ENCODE data around the gene POPDC2. TPM values are rescaled to one million over a fixed set of nuclear protein-coding genes. Genes with fewer than 3 reads are reported as not detected.

POPDC2 gene
- total and polyA plus RNA-seq, 10 of the 15 experiments (the other 5 are each of a cell fraction or from before 2014, with no cell fraction given) = 1.8 to 12.7 (median 3.5) TPM

DNA sequence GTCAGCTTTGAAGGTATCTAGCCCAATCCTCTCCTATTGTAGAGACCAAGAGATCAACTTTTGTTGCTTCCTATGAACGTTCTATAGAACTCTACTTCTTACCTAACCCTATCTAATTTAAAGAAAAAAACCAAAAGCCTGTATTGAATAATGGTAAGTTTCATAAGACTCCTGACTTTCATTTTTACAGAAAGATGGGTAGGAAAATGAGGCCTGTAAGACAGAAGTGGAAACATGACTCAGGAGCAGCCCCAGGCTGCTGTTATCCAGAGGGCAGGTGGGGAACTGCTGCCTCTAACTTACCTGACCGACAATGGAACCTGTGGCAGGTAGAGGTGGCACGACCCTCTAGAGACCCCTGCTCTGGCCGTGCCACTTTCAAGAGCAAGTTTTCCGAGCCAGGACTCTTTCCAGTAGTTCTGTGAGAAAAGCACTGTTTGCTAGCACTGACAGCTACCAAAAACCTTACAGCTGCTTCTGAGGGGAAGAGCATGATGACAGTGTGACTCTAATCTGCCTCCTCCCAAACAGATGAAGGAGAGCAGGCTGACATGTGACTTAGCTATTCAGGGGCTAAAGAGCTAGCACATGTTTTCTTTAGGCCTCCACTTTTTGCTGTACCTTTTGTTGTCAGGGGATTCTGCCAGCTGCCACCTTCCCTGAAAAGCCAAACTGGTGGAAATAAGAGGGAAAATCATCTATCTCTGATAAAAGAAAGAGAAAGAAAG lies 17.5 kb downstream of the POPDC2 start (continued):
- TF ChIP-seq, protein P1, sequence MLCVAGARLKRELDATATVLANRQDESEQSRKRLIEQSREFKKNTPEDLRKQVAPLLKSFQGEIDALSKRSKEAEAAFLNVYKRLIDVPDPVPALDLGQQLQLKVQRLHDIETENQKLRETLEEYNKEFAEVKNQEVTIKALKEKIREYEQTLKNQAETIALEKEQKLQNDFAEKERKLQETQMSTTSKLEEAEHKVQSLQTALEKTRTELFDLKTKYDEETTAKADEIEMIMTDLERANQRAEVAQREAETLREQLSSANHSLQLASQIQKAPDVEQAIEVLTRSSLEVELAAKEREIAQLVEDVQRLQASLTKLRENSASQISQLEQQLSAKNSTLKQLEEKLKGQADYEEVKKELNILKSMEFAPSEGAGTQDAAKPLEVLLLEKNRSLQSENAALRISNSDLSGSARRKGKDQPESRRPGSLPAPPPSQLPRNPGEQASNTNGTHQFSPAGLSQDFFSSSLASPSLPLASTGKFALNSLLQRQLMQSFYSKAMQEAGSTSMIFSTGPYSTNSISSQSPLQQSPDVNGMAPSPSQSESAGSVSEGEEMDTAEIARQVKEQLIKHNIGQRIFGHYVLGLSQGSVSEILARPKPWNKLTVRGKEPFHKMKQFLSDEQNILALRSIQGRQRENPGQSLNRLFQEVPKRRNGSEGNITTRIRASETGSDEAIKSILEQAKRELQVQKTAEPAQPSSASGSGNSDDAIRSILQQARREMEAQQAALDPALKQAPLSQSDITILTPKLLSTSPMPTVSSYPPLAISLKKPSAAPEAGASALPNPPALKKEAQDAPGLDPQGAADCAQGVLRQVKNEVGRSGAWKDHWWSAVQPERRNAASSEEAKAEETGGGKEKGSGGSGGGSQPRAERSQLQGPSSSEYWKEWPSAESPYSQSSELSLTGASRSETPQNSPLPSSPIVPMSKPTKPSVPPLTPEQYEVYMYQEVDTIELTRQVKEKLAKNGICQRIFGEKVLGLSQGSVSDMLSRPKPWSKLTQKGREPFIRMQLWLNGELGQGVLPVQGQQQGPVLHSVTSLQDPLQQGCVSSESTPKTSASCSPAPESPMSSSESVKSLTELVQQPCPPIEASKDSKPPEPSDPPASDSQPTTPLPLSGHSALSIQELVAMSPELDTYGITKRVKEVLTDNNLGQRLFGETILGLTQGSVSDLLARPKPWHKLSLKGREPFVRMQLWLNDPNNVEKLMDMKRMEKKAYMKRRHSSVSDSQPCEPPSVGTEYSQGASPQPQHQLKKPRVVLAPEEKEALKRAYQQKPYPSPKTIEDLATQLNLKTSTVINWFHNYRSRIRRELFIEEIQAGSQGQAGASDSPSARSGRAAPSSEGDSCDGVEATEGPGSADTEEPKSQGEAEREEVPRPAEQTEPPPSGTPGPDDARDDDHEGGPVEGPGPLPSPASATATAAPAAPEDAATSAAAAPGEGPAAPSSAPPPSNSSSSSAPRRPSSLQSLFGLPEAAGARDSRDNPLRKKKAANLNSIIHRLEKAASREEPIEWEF (IDR thresholded peaks at IDR 0.05; ENCODE audit: insufficient replicate concordance, low read depth, low read length) = no peak
- TF ChIP-seq ZZZ3 (IDR thresholded peaks at IDR 0.05; ENCODE audit: control insufficient read depth, insufficient read length, low read depth) = no peak

DNA sequence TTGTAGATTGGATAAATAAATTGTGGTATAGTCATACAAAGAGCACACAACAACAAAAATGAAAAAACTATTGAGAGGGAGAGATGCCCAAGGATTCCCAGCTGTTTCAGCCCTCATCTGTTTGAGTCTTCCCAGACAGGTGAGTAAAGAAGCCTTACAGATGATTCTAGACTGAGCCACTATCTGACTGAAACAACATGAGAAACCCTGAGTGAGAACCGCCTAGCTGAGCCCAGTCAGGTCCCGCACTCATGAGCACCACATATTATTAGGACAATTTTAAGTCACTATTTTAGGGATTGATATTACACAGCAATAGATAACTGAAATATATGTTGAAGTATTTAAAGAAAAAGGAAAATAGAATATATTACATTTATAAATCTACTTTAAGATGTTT lies 19.0 kb downstream of the POPDC2 start:
- Histone ChIP-seq H3K27me3 (replicated peaks in 1 of 2; ENCODE audit: control insufficient read depth in 2 of 2, insufficient read depth in 2 of 2, low read length in 1 of 2) (no peaks in the 10 kb centered on the region), H2AFZ (ENCODE audit: control insufficient read depth, low read depth, low read length) (no peak overlapping the region), H3K9me3 (replicated peaks; ENCODE audit: control insufficient read depth, insufficient read depth, low read length) (no peaks in the 10 kb centered on the region; the same call in 2 of the 3 replicates), H3K36me3 (ENCODE audit: control insufficient read depth in 2 of 2, insufficient read depth in 2 of 2, low read length in 1 of 2) (peaks cover 0 to 2% of the 10 kb centered on the region in 2 experiments; a peak in 2 of 4 replicates), H3K4me3 (no peak overlapping the region), H3K79me2 (ENCODE audit: control insufficient read depth, insufficient read depth, low read length) (no peaks in the 10 kb centered on the region), H3K4me1 (ENCODE audit: control insufficient read depth, insufficient read depth, low read length) (peaks cover 32% of the 10 kb centered on the region), H3K4me2 (ENCODE audit: control insufficient read depth, insufficient read depth) (no peak overlapping the region), H3K27ac (ENCODE audit: control insufficient read depth, insufficient read depth) (no peak overlapping the region), H3K9ac (ENCODE audit: control insufficient read depth, insufficient read depth, low read length) (no peak overlapping the region), H4K20me1 (ENCODE audit: control insufficient read depth, insufficient read depth) (no peaks in the 10 kb centered on the region)
- POLR2A ChIA-PET = interaction anchor here (0.6 to 1.2 kb wide), 3 partner anchors 41 to 146 kb away, joined by 3 to 7 read pairs (median 6); no protein-coding TSS in a partner anchor
- intact Hi-C loops (cut with micrococcal nuclease; ENCODE audit: unreplicated experiment) = no loop called here
- RAD21 ChIA-PET (ENCODE audit: unreplicated experiment) = interaction anchor here (0.6 to 1.6 kb wide), 4 partner anchors 38 to 70 kb away, joined by 3 to 6 read pairs (median 3); no protein-coding TSS in a partner anchor
- CTCF ChIA-PET = interaction anchor here (0.6 to 2.6 kb wide), 3 partner anchors 33 to 71 kb away, joined by 3 to 7 read pairs (median 3); no protein-coding TSS in a partner anchor
- WGBS (ENCODE audit: insufficient coverage, insufficient replicate concordance, low lambda C conversion rate, missing lambda C conversion rate) = 100% methylated on average over 2 of the region's 2 CpGs
- no TSS peak for BruUV-seq (replicated peaks)
- in situ Hi-C loops (cut with MboI) = no loop called here
- DNase-seq (ENCODE audit: low read depth, low spot score) (no peak), ATAC-seq (no peak), FAIRE-seq (no peak)
- SMC1A ChIA-PET (ENCODE audit: uncharacterized antibody, unreplicated experiment) = interaction anchor here (0.9 to 3.1 kb wide), 9 partner anchors 14 to 56 kb away, joined by 3 to 12 read pairs (median 3); partner anchors contain the start of gene COX17
- no peak for TF ChIP-seq ATF3 (IDR thresholded peaks at IDR 0.05; ENCODE audit: borderline replicate concordance, extremely low read depth, low read depth, low read length)
- TF ChIP-seq CEBPZ (IDR thresholded peaks at IDR 0.05; ENCODE audit: low read depth, low read length) = no peak
- no peak for TF ChIP-seq ZBTB4 (CRISPR knock-in tag; IDR thresholded peaks at IDR 0.05)
- TF ChIP-seq RAD21 (IDR thresholded peaks at IDR 0.05; ENCODE audit: insufficient read depth, low read depth, low read length) = no peak
